AG04450 (cell line): ENCODE measurements around the gene TRIM60. TPM values are rescaled to one million over a fixed set of nuclear protein-coding genes. Genes with fewer than 3 reads are reported as not detected.

ENCODE experiments used
- CTCF ChIA-PET: fragments of 300-600, 350-600 bp; formaldehyde crosslinking; extraction: SDS; loops from one replicate; lab custom pipeline; 2022; ENCODE audit warnings: antibody characterized with exemption, inconsistent platforms; lab: Charles Lee
- POLR2A ChIA-PET: fragments of 350-600 bp; formaldehyde crosslinking; extraction: SDS; loops from one replicate; lab custom pipeline; 2021; ENCODE audit warnings: antibody characterized with exemption, inconsistent platforms; lab: Yijun Ruan, JAX
- DNase-seq: peaks from one replicate; pipeline ENCODE4 v3.0.0-alpha.2; 2011; ENCODE audit warnings: low read depth, low spot score
- H3K27ac ChIP-seq: one replicate; pipeline ENCODE4 v1.5.1; 2012; ENCODE audit warnings: low read depth, low read length, control low read depth
- H3K27me3 ChIP-seq: one replicate; pipeline ENCODE4 v1.6.0; 2012; ENCODE audit warnings: low read length; ENCODE audit not compliant: control insufficient read depth, insufficient read depth
- H3K4me3 ChIP-seq: 2 replicates; pipeline ENCODE4 v1.5.1; 2011; ENCODE audit warnings: mild to moderate bottlenecking, low read depth, low read length, control low read depth
- H3K9me3 ChIP-seq: 2 replicates; pipeline ENCODE4 v1.5.1; 2012; ENCODE audit warnings: low read length; ENCODE audit not compliant: control insufficient read depth, insufficient read depth
- polyA plus RNA-seq: library from polyadenylated mRNA; depleted of rRNA; stranded (reverse); fragments of >200 nt; gene quantifications from 2 replicates; pipeline ENCODE4 v1.2.3, GENCODE V29; 2011
- TF ChIP-seq, protein P1 (sequence below): IDR thresholded peaks from 2 replicates; pipeline ENCODE4 v1.5.1; 2011; ENCODE audit warnings: low read depth, low read length, control low read depth, inconsistent platforms

The TRIM60 gene
- polyA plus RNA-seq, 1 experiment: not detected

- CTCF ChIA-PET: no interaction called here
- DNase-seq: no peak
- H3K9me3 ChIP-seq: peaks cover 23% of the 10 kb centered on the region
- TF ChIP-seq, protein P1, sequence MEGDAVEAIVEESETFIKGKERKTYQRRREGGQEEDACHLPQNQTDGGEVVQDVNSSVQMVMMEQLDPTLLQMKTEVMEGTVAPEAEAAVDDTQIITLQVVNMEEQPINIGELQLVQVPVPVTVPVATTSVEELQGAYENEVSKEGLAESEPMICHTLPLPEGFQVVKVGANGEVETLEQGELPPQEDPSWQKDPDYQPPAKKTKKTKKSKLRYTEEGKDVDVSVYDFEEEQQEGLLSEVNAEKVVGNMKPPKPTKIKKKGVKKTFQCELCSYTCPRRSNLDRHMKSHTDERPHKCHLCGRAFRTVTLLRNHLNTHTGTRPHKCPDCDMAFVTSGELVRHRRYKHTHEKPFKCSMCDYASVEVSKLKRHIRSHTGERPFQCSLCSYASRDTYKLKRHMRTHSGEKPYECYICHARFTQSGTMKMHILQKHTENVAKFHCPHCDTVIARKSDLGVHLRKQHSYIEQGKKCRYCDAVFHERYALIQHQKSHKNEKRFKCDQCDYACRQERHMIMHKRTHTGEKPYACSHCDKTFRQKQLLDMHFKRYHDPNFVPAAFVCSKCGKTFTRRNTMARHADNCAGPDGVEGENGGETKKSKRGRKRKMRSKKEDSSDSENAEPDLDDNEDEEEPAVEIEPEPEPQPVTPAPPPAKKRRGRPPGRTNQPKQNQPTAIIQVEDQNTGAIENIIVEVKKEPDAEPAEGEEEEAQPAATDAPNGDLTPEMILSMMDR: no peak
- no peak overlapping the region for H3K27ac ChIP-seq
- POLR2A ChIA-PET: no interaction called here
- H3K27me3 ChIP-seq: no peaks in the 10 kb centered on the region
- H3K4me3 ChIP-seq: no peak overlapping the region
These were observed 3.9 kb upstream of the TRIM60 start for GRCh38 chr4:165027762-165028402.

- Histone ChIP-seq H3K9me3 (no peaks in the 10 kb centered on the region), H3K27ac (no peak overlapping the region), H3K27me3 (no peaks in the 10 kb centered on the region), H3K4me3 (no peak overlapping the region)
- no peak for DNase-seq
- ChIA-PET POLR2A (no interaction called here), CTCF (no interaction called here)
- TF ChIP-seq, protein P1: no peak
These were observed 16.4 kb downstream of the TRIM60 start for GRCh38 chr4:165048170-165048569.

GRCh38 chr4:165052627-165053026 lies 20.8 kb downstream of the TRIM60 start:
- H3K9me3 ChIP-seq: no peaks in the 10 kb centered on the region
- no peak overlapping the region for H3K4me3 ChIP-seq
- ChIA-PET POLR2A (no interaction called here), CTCF (no interaction called here)
- TF ChIP-seq, protein P1: no peak
- no peak overlapping the region for H3K27ac ChIP-seq
- DNase-seq: no peak
- no peaks in the 10 kb centered on the region for H3K27me3 ChIP-seq

DNA sequence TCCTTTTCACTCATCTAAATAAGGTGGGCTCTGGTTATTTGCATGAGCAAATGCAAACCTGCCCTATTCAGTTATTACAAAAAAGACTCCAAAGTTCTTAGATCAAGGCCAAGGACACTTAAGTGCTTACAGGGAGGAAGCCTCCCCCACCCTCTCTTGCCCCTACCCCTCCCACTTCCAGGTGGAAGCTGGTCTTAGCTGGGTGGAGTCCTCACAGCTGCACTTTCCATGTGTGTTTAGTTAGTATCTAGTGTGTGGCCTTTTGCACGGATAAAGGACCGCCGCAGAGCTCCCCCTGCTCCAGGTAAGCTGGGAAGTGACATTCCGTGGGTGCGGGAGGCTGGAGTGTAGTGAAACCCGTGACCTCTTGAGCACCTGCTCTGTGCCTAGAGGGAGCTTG lies 21.8 kb downstream of the TRIM60 start, which contains the start of gene TRIM75:
TSS of gene TRIM75 (plus strand) at position 222 of the 400 bp plus-strand sequence. CDS start 5,282 bp downstream, outside the sequence.
- no peaks in the 10 kb centered on the region for H3K27me3 ChIP-seq
- TF ChIP-seq, protein P1: no peak
- no peak within 1 kb of the TSS for H3K27ac ChIP-seq
- CTCF ChIA-PET: interaction anchor here (1.2 kb wide), 1 partner anchor 8 kb away, joined by 4 read pairs; no protein-coding TSS in a partner anchor
- POLR2A ChIA-PET: no interaction called here
- DNase-seq: no peak
- no peak within 1 kb of the TSS for H3K4me3 ChIP-seq
- no peaks in the 10 kb centered on the region for H3K9me3 ChIP-seq

DNA sequence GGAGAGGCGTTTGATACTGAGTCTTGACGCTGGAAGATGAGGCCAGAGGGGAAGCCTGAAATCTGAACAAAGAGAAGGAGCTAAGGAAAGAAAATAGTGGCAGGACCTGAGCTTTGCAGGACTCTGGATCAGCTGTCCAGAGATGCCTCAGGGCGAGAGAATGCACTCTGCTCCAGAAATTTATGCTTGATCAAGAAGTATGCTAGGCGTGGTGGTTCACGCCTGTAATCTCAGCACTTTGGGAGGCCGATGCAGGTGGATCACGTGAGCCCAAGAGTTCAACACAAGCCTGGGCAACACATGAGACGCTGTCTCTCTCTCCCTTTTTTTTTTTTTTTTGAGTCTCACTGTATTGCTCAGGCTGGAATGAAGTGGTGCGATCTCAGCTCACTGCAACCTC lies 23.8 kb downstream of the TRIM60 start:
- H3K9me3 ChIP-seq: no peaks in the 10 kb centered on the region
- POLR2A ChIA-PET: no interaction called here
- no peaks in the 10 kb centered on the region for H3K27me3 ChIP-seq
- no peak for DNase-seq
- H3K27ac ChIP-seq: no peak overlapping the region
- TF ChIP-seq, protein P1: no peak
- H3K4me3 ChIP-seq: no peak overlapping the region
- CTCF ChIA-PET: interaction anchor here (1.0 kb wide), 1 partner anchor 41 kb away, joined by 4 read pairs; no protein-coding TSS in a partner anchor
